ENCODE results near the gene DUXB. TPM values are rescaled to one million over a fixed set of nuclear protein-coding genes. Genes with fewer than 3 reads are reported as not detected.
A peak's percentile ranks its signal among the peaks of the same experiment; 100 is the strongest.

Gene DUXB
- not detected for total RNA-seq

GRCh38 chr16:75701361-75701760, at the start of gene DUXB:
TSS of gene DUXB (minus strand) at chr16:75701461. CDS start at chr16:75701418, 43 bp downstream.
- Histone ChIP-seq H3K4me1 (no peaks in the 10 kb centered on the region), H3K36me3 (no peaks in the 10 kb centered on the region), H3K27ac (no peak within 1 kb of the TSS), H3K27me3 (no peaks in the 10 kb centered on the region), H3K9me3 (no peaks in the 10 kb centered on the region), H3K4me3 (replicated peaks in 1 of 3) (no peak within 1 kb of the TSS)
- no peak for DNase-seq
- intact Hi-C loops (cut with DNase I) = no loop called here
- WGBS, 2 donors = 92 to 95% methylated on average over 5 of the region's 5 CpGs
- TF ChIP-seq CTCF (IDR thresholded peaks at IDR 0.05) = no peak
- no peak for TF ChIP-seq POLR2A (IDR thresholded peaks at IDR 0.05)

GRCh38 chr16:75750528-75750927, 49.3 kb upstream of the DUXB start:
- H3K4me3 ChIP-seq (replicated peaks in 1 of 3) = no peak overlapping the region
- no peaks in the 10 kb centered on the region for H3K9me3 ChIP-seq
- WGBS, 2 donors = 64 to 77% methylated on average over 3 of the region's 3 CpGs
- no peak for DNase-seq
- no peak for TF ChIP-seq POLR2A (IDR thresholded peaks at IDR 0.05)
- no peak for TF ChIP-seq CTCF (IDR thresholded peaks at IDR 0.05)
- H3K27me3 ChIP-seq = no peaks in the 10 kb centered on the region
- H3K4me1 ChIP-seq = peaks cover 12 to 17% of the 10 kb centered on the region in 2 donors
- H3K36me3 ChIP-seq = no peaks in the 10 kb centered on the region
- intact Hi-C loops (cut with DNase I) = no loop called here
- H3K27ac ChIP-seq = peak overlapping the region in 1 of 3 donors; percentile 62

GRCh38 chr16:75746359-75746758, 45.1 kb upstream of the DUXB start:
- TF ChIP-seq POLR2A (IDR thresholded peaks at IDR 0.05) (no peak), CTCF (IDR thresholded peaks at IDR 0.05) (no peak)
- DNase-seq = no peak
- Histone ChIP-seq H3K4me3 (replicated peaks in 1 of 3) (no peak overlapping the region), H3K36me3 (no peaks in the 10 kb centered on the region), H3K4me1 (peaks cover 12 to 17% of the 10 kb centered on the region in 2 donors), H3K27me3 (no peaks in the 10 kb centered on the region), H3K27ac (no peak overlapping the region), H3K9me3 (no peaks in the 10 kb centered on the region)
- intact Hi-C loops (cut with DNase I) = no loop called here
- 89 to 95% methylated on average over 3 of the region's 3 CpGs for WGBS, 2 donors

GRCh38 chr16:75745823-75746222, 44.6 kb upstream of the DUXB start:
- no peaks in the 10 kb centered on the region for H3K9me3 ChIP-seq
- WGBS, 2 donors = 82 to 95% methylated on average over 1 of the region's 1 CpG
- no peaks in the 10 kb centered on the region for H3K36me3 ChIP-seq
- TF ChIP-seq CTCF (IDR thresholded peaks at IDR 0.05) (no peak), POLR2A (IDR thresholded peaks at IDR 0.05) (no peak)
- DNase-seq = no peak
- no peak overlapping the region for H3K27ac ChIP-seq
- H3K27me3 ChIP-seq = no peaks in the 10 kb centered on the region
- no peak overlapping the region for H3K4me3 ChIP-seq (replicated peaks in 1 of 3)
- intact Hi-C loops (cut with DNase I) = no loop called here
- H3K4me1 ChIP-seq = peaks cover 12 to 14% of the 10 kb centered on the region in 2 donors

GRCh38 chr16:75745242-75745641, 44.0 kb upstream of the DUXB start:
- Histone ChIP-seq H3K27ac (no peak overlapping the region), H3K36me3 (no peaks in the 10 kb centered on the region), H3K4me3 (replicated peaks in 1 of 3) (no peak overlapping the region), H3K4me1 (peaks cover 8 to 9% of the 10 kb centered on the region in 2 donors), H3K27me3 (no peaks in the 10 kb centered on the region), H3K9me3 (no peaks in the 10 kb centered on the region)
- WGBS, 2 donors = 48 to 79% methylated on average over 1 of the region's 1 CpG
- intact Hi-C loops (cut with DNase I) = no loop called here
- DNase-seq = no peak
- TF ChIP-seq CTCF (IDR thresholded peaks at IDR 0.05) (no peak), POLR2A (IDR thresholded peaks at IDR 0.05) (no peak)

All from thyroid gland (tissue), 4 donors.